Esophagus muscularis mucosa (tissue), 4 donors: Measurements from ENCODE around the gene RABGGTA. TPM values are rescaled to one million over a fixed set of nuclear protein-coding genes. Genes with fewer than 3 reads are reported as not detected.

Experiments
- DNase-seq: peaks from one replicate; pipeline ENCODE4 v3.0.0-alpha.2; 2017; ENCODE audit errors: extremely low spot score
- H3K27ac ChIP-seq, 4 donors: fragments of 200-600 bp; sonication (generic); replicated peaks in 1 of 4; 1 replicate in 3 of 4; 2 replicates in 1 of 4; pipeline ENCODE4 v1.5.1; 2016 to 2019; ENCODE audit warnings: mild to moderate bottlenecking in 1 of 4
- H3K27me3 ChIP-seq, 4 donors: fragments of 200-600 bp; sonication (generic); one replicate each; pipeline versions ENCODE4 v1.5.1 to v1.6.0; 2016 to 2019
- H3K36me3 ChIP-seq, 4 donors: fragments of 200-600 bp; sonication (generic); one replicate each; pipeline ENCODE4 v1.5.1; 2016 to 2019
- H3K4me1 ChIP-seq, 4 donors: fragments of 200-600 bp; sonication (generic); one replicate each; pipeline ENCODE4 v1.5.1; 2016 to 2019
- H3K4me3 ChIP-seq, 4 donors: fragments of 200-600 bp; sonication (generic); 1 replicate in 2 of 4; 2 replicates in 2 of 4; pipeline ENCODE4 v1.5.1; 2016 to 2019; ENCODE audit warnings: mild to moderate bottlenecking in 4 of 4, moderate library complexity in 1 of 4
- H3K9me3 ChIP-seq, 4 donors: fragments of 200-600 bp; sonication (generic); 1 replicate in 3 of 4; 2 replicates in 1 of 4; pipeline ENCODE4 v1.5.1; 2016 to 2019
- CTCF ChIP-seq, 3 experiments: fragments of 200-600 bp in 2 of 3; fragments of 450-650 bp in 1 of 3; sonication (generic) in 2 of 3; IDR thresholded peaks; one replicate each; pipeline ENCODE4 v1.5.1; 2017 to 2019; ENCODE audit warnings: antibody characterized with exemption in 3 of 3, mild to moderate bottlenecking in 2 of 3, moderate library complexity in 1 of 3
- EP300 ChIP-seq: sonication (generic); formaldehyde crosslinking; IDR thresholded peaks from one replicate; pipeline ENCODE4 v1.6.1; 2017; ENCODE audit warnings: antibody characterized with exemption
- POLR2A ChIP-seq: fragments of 450-650 bp; IDR thresholded peaks from one replicate; pipeline ENCODE4 v1.6.1; 2017; ENCODE audit warnings: antibody characterized with exemption, moderate library complexity, mild to moderate bottlenecking, low read depth
- POLR2AphosphoS5 ChIP-seq, 2 donors: sonication (generic); formaldehyde crosslinking; IDR thresholded peaks; one replicate each; pipeline ENCODE4 v1.6.1; 2017; ENCODE audit warnings: antibody characterized with exemption in 2 of 2
- WGBS: methylation state at CpG from one replicate; pipeline ENCODE4 v1.1.5; 2018; 5-methylcytosine and 5-hydroxymethylcytosine counted together
- intact Hi-C: fragments of 100-400 bp; cut with DNase I; formaldehyde crosslinking; loops from one replicate; pipeline ENCODE4 v1.15.1; 2023
- total RNA-seq, 4 donors: library from RNA; depleted of rRNA; stranded (reverse); fragments of >200 nt; gene quantifications; one replicate each; pipeline versions ENCODE4 v1.1.0 to v1.2.1, GENCODE V29; 2016

RABGGTA gene
- total RNA-seq, result 10 to 100 TPM; 14.6 to 27.8 (median 20.3) TPM

GRCh38 chr14:24271134-24271833 lies at the start of gene RABGGTA:
TSS of gene RABGGTA (minus strand) at chr14:24271597. CDS start at chr14:24271115, 482 bp downstream.
- Histone ChIP-seq H3K9me3 (no peaks in the 10 kb centered on the region), H3K4me3 (peak within 1 kb of the TSS; percentile 70 to 95 (median 87)), H3K27ac (peak within 1 kb of the TSS; percentile 89 to 99 (median 94)), H3K36me3 (peaks cover 12 to 40% (median 34%) of the 10 kb centered on the region in 4 donors), H3K27me3 (no peaks in the 10 kb centered on the region), H3K4me1 (peaks cover 11 to 13% (median 13%) of the 10 kb centered on the region in 4 donors)
- 8% methylated on average over 2 of the region's 61 CpGs for WGBS
- DNase-seq, result peak; percentile 93
- TF ChIP-seq POLR2A (no peak), EP300 (no peak), POLR2AphosphoS5 (IDR thresholded peaks at IDR 0.05) (peak; percentile 76 to 77), CTCF (IDR thresholded peaks at IDR 0.05) (peak; percentile 71 to 86 (median 81))
- intact Hi-C loops, result no loop called here

GRCh38 chr14:24317141-24317928 lies 45.9 kb upstream of the RABGGTA start:
- no peak overlapping the region for H3K27ac ChIP-seq
- no peak for DNase-seq
- H3K36me3 ChIP-seq, result peaks cover 0 to 36% (median 1%) of the 10 kb centered on the region in 4 donors
- peaks cover 12 to 52% (median 39%) of the 10 kb centered on the region in 4 donors for H3K4me1 ChIP-seq
- intact Hi-C loops, result no loop called here
- H3K4me3 ChIP-seq, result no peak overlapping the region
- peaks cover 0 to 62% (median 18%) of the 10 kb centered on the region in 4 donors for H3K27me3 ChIP-seq
- 93% methylated on average over 3 of the region's 3 CpGs for WGBS
- H3K9me3 ChIP-seq, result no peaks in the 10 kb centered on the region
- TF ChIP-seq CTCF (IDR thresholded peaks at IDR 0.05) (no peak), EP300 (no peak), POLR2AphosphoS5 (IDR thresholded peaks at IDR 0.05) (no peak), POLR2A (no peak)

GRCh38 chr14:24316597-24316950 lies 45.2 kb upstream of the RABGGTA start:
- Histone ChIP-seq H3K27me3 (peaks cover 0 to 62% (median 18%) of the 10 kb centered on the region in 4 donors), H3K4me1 (peaks cover 18 to 59% (median 45%) of the 10 kb centered on the region in 4 donors), H3K36me3 (peaks cover 0 to 29% (median 0%) of the 10 kb centered on the region in 4 donors), H3K9me3 (no peaks in the 10 kb centered on the region), H3K4me3 (peak overlapping the region in 1 of 4 donors; percentile 9), H3K27ac (peak overlapping the region; percentile 5 to 71 (median 58))
- intact Hi-C loops, result no loop called here
- TF ChIP-seq POLR2AphosphoS5 (IDR thresholded peaks at IDR 0.05), result no peak
- TF ChIP-seq POLR2A, result no peak
- no peak for TF ChIP-seq EP300
- TF ChIP-seq CTCF (IDR thresholded peaks at IDR 0.05), result no peak
- WGBS, result 46% methylated on average over 18 of the region's 18 CpGs
- no peak for DNase-seq

GRCh38 chr14:24315807-24316596 lies 44.6 kb upstream of the RABGGTA start:
- TF ChIP-seq POLR2A (no peak), CTCF (IDR thresholded peaks at IDR 0.05) (peak in 1 of 3 experiments; percentile 31), EP300 (no peak), POLR2AphosphoS5 (IDR thresholded peaks at IDR 0.05) (peak; percentile 45 to 54)
- intact Hi-C loops, result no loop called here
- peaks cover 0 to 23% (median 0%) of the 10 kb centered on the region in 4 donors for H3K36me3 ChIP-seq
- no peaks in the 10 kb centered on the region for H3K9me3 ChIP-seq
- no peak for DNase-seq
- H3K27me3 ChIP-seq, result peaks cover 0 to 62% (median 18%) of the 10 kb centered on the region in 4 donors
- H3K27ac ChIP-seq, result peak overlapping the region; percentile 5 to 71 (median 58)
- peaks cover 23 to 65% (median 48%) of the 10 kb centered on the region in 4 donors for H3K4me1 ChIP-seq
- H3K4me3 ChIP-seq, result peak overlapping the region in 1 of 4 donors; percentile 9
- 47% methylated on average over 5 of the region's 70 CpGs for WGBS
